Liver (tissue), 3 donors: ENCODE data around the gene CFAP99.

ENCODE experiments used
- ATF3 ChIP-seq: IDR thresholded peaks from 2 replicates; pipeline ENCODE4 v1.6.1; 2016; ENCODE audit warnings: antibody characterized with exemption
- CTCF ChIP-seq: fragments of 150-350 bp; IDR thresholded peaks from 2 replicates; pipeline ENCODE4 v1.5.1; 2017; ENCODE audit warnings: improper control_type of control experiment, low read depth, low read length; ENCODE audit not compliant: missing input control
- EGR1 ChIP-seq, 2 donors: IDR thresholded peaks; 2 replicates each; pipeline ENCODE4 v1.6.1; 2016 to 2018; ENCODE audit warnings: antibody characterized with exemption in 2 of 2, low read depth in 2 of 2
- FOXA2 ChIP-seq: IDR thresholded peaks from 2 replicates; pipeline ENCODE4 v1.6.1; 2016; ENCODE audit warnings: antibody characterized with exemption
- GABPA ChIP-seq, 2 donors: IDR thresholded peaks in 1 of 2; conservative IDR thresholded peaks in 1 of 2; 2 replicates each; pipeline ENCODE4 v1.6.1; 2016; ENCODE audit warnings: antibody characterized with exemption in 2 of 2, mild to moderate bottlenecking in 1 of 2, moderate library complexity in 1 of 2
- SP1 ChIP-seq: IDR thresholded peaks from 2 replicates; pipeline ENCODE4 v1.6.1; 2018; ENCODE audit warnings: antibody characterized with exemption, mild to moderate bottlenecking
- TAF1 ChIP-seq: conservative IDR thresholded peaks from 2 replicates; pipeline ENCODE4 v1.6.1; 2016; ENCODE audit warnings: antibody characterized with exemption, mild to moderate bottlenecking
- ZBTB33 ChIP-seq: IDR thresholded peaks from 2 replicates; pipeline ENCODE4 v1.6.1; 2016; ENCODE audit warnings: antibody characterized with exemption
- TF ChIP-seq, protein P1 (sequence below): IDR thresholded peaks from 2 replicates; pipeline ENCODE4 v1.6.1; 2016; ENCODE audit warnings: antibody characterized with exemption, mild to moderate bottlenecking
- donor health status: healthy.
- donor health status: healthy.

GRCh38 chr4:2461246-2461960 is 42.6 kb downstream of the CFAP99 start:
- no peak for TF ChIP-seq CTCF
- no peak for TF ChIP-seq SP1
- no peak for TF ChIP-seq ZBTB33
- TF ChIP-seq ATF3 = no peak
- TF ChIP-seq GABPA (IDR thresholded peaks at IDR 0.05 in 1 of 2, conservative IDR thresholded peaks at IDR 0.05 in 1 of 2) = no peak
- no peak for TF ChIP-seq EGR1 (IDR thresholded peaks at IDR 0.05; ENCODE audit: low read depth in 2 of 2)
- no peak for TF ChIP-seq TAF1
- no peak for TF ChIP-seq FOXA2
- TF ChIP-seq, protein P1, sequence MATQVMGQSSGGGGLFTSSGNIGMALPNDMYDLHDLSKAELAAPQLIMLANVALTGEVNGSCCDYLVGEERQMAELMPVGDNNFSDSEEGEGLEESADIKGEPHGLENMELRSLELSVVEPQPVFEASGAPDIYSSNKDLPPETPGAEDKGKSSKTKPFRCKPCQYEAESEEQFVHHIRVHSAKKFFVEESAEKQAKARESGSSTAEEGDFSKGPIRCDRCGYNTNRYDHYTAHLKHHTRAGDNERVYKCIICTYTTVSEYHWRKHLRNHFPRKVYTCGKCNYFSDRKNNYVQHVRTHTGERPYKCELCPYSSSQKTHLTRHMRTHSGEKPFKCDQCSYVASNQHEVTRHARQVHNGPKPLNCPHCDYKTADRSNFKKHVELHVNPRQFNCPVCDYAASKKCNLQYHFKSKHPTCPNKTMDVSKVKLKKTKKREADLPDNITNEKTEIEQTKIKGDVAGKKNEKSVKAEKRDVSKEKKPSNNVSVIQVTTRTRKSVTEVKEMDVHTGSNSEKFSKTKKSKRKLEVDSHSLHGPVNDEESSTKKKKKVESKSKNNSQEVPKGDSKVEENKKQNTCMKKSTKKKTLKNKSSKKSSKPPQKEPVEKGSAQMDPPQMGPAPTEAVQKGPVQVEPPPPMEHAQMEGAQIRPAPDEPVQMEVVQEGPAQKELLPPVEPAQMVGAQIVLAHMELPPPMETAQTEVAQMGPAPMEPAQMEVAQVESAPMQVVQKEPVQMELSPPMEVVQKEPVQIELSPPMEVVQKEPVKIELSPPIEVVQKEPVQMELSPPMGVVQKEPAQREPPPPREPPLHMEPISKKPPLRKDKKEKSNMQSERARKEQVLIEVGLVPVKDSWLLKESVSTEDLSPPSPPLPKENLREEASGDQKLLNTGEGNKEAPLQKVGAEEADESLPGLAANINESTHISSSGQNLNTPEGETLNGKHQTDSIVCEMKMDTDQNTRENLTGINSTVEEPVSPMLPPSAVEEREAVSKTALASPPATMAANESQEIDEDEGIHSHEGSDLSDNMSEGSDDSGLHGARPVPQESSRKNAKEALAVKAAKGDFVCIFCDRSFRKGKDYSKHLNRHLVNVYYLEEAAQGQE = no peak
